ENCODE measurements around the gene TPM2.
"Not testable (repeated sequence)": the region's sequence is repeated elsewhere in the genome, so short reads cannot be mapped to it uniquely, and the experiment has no call there.

Gene TPM2

DNA sequence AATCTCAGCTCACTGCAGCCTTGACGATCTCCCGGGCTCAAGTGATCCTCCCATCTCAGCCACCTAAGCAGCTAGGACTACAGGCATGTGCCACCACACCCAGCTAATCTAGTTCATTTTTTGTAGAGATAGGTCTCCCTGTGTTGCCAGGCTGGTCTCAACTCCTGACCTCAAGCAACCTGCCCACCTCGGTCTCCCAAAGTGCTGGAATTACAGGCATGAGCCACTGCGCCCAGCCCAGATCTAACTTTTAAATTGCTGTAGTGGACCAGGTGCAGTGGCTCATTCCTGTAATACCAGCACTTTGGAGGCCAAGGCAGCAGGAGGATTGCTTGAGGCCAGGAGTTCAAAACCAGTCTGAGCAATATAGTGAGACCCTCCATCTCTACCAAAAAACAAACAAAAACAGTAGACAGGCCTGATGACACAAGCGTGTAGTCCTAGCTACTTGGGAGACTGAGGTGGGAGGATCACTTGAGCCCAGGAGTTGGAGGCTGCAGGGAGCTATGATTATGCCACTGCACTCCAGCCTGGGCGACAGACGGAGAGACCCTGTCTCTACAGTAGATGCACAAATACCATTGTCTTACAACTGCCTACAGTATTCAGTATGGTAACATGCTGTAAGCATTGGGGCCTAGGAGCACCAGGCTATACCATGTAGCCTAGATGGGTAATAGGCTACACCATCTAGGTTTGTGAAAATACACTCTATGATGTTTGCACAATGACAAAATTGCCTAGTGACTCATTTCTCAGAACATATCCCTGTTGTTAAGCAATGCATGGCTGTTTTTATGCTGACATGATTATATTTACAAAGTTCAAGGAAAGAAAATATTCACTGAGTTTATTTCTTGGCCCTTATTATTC lies 37.5 kb downstream of the TPM2 start:
- DNase-seq = peak; percentile 47

DNA sequence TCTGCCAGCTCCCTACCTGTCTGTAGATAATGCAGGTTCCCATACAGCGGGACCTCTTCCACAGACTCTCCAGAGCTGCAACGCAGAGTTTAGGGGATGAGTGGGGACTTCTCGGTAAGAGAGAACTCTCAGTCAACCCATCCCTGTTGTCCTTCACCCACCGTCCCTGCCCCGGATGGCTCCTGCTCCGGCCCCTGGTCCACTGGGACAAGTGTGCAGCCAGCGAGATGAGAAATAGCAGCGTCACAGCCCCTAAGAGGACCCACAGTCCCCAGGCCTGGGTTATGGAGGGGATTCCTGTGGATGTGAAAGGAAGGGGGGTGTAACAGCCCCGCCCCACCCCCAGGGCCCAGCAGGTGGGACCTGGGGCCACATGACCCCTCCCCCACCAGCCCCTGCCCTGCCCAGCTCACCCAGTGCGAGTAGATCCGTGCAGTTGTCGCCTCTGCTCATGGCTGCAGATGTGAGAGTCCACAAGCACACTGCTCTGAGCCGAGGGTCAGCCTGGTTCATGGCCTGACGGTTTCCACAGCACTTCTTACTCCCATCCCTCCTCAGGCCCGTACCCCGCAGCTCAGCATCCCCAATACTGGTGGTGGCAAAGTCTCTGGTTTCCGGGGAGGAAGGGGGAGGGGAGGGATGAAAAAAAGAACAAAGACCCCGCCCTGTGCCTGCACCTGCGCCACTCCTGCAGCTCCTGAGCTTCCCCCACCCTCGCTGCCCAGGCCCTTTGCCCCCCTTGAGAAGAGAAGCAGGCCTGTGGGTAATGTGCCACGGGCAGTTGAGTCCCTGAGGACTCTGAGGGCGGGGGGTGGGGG lies 39.2 kb downstream of the TPM2 start, which contains the start of gene SIT1:
TSS of gene SIT1 (minus strand) at position 591 of the 818 bp plus-strand sequence. CDS start at position 513, 78 bp downstream.
- DNase-seq = no peak

DNA sequence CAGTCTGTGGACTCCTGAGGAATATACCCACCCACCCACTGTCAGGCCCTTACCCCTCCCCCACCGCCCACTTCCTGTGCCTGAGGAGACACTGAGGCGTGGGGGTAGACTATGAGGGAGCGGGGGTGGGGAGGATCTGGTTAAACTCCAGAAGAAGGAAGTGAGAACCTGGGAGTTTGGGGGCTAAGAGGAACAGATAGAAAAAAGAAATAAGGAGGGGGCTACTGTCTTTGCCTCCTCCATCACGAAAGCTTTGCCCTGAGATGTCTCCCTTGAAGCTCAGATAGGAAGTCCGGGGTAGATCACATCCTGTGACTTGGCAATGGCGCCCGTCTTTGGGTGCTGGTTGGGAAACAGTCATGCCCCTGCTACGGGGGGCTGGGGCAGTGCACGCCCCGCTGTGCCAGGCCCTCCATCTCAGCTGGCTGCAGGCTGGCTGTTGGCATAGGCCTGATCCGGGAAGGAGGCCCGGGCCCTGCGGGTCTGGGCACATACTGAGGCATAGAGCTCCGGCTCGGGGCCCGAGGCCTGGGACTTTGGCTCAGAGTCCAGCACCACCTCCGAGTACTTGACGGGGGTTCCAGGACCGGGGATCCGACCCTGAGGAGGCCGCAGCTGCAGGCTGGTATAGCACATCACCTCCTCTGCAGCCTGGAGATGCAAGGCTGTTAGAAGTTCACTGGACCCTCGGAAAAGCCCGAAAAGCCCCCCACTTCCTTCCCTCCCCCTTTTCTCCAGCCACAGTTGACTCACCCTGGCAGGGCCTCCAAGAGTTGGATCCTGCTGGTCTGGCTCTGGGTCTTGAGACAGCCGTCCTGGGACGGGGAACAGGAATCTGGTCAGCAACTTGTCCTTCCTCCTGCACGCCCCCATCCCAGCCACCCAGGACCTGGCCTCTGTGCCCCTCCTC lies 40.0 kb downstream of the TPM2 start:
- DNase-seq = no peak

- peak; percentile 90 for DNase-seq
Observed at GRCh38 chr9:35646533-35647265, 43.0 kb downstream of the TPM2 start.

- no peak for DNase-seq
Observed at GRCh38 chr9:35646153-35646532, 43.6 kb downstream of the TPM2 start.

DNA sequence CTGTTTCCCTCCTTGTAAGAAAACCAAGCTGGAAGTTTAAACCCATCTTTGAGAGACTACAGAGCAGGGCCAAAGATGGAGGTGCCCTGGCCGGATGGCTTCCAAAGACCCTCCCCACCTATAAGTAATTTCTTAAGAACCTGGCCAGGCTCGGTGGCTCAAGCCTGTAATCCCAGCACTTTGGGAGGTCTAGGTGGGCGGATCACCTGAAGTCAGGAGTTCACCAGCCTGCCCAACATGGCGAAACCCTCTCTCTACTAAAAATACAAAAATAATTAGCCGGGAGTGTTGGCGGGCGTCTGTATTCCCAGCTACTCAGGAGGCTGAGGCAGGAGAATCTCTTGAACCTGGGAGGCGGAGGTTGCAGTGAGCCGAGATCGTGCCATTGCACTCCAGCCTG lies 44.0 kb downstream of the TPM2 start:
- not testable (repeated sequence) for DNase-seq

DNA sequence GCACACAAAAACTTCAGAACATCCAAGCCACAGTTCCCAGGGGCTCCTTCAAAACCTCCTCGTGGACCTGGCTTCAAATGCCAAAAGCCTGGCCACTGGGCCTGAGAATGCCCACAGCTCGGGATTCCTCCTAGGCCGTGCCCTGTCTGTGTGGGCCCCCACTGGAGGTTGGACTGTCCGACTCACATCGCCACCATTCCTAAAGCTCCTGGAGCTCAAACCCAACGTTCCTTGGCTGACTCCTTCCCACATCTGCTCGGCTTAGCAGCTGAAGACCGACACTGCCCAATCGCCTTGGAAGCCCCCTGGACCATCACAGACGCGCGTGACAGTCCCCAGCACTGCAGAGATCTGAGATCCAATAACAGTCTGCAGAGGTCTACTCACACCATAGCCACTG lies 46.7 kb downstream of the TPM2 start:
- DNase-seq = no peak

- not testable (repeated sequence) for DNase-seq
Observed at GRCh38 chr9:35641478-35641877, 48.2 kb downstream of the TPM2 start.

GRCh38 chr9:35640431-35640830 lies 49.3 kb downstream of the TPM2 start:
- DNase-seq = not testable (repeated sequence)

DNA sequence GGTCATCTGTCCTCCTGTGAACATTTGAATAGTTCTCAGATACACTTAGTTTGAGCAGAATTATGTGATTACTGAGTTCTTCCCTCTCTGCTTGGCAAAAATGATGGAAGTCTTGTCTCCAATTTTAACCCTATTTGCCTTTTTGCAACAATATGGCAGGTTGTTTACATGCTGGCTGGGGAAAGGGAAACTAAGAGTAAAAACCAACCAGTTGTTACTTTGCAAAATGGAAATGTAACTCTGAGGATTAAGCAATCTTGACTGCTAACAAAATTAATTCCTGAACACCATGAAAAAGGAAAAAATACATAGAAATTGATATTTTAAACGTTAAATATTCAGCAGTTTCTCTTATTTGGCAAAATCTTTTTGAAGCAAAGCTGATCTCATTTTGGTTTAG lies 50.1 kb downstream of the TPM2 start:
- no peak for DNase-seq

DNA sequence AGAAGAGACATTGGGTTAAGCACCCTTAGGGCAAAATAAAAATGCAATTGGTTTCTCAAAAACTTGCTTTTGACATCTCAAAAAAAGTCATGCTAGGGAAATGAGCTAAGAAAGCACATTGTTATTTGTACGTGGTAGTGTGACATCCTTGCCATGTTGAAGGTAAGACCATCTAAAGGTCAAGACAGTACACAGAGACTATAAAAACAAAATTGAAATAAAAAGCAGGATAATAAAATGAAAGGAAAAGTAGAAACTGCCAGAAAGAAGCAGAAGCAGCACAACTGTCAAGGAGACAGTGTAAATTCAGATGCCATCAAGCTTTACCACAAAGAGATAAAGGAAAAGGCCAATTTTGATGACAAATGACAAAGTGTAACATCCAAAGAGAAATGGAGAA lies 50.5 kb downstream of the TPM2 start:
- DNase-seq = not testable (repeated sequence)

- DNase-seq = not testable (repeated sequence)
Observed at GRCh38 chr9:35638751-35639150, 51.0 kb downstream of the TPM2 start.

DNA sequence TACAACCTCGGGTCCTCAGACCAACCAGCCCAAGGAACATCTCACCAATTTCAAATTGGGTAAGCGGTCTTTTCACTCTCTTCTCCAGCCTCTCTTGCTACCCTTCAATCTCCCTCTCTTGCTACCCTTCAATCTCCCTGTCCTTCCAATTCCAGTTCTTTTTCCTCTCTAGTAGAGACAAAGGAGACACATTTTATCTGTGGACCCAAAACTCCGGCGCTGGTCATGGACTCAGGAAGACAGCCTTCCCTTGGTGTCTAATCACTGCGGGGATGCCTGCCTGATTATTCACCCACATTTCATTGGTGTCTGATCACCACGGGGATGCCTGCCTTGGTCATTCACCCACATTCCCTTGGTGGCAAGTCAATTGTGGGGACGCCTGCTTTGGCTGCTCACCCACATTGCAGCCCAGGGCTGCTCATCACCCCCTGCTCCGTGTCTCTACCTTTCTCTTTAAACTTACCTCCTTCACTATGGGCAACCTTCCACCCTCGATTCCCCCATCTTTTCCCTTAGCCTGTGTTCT lies 52.2 kb downstream of the TPM2 start:
- DNase-seq = peak; percentile 65

DNA sequence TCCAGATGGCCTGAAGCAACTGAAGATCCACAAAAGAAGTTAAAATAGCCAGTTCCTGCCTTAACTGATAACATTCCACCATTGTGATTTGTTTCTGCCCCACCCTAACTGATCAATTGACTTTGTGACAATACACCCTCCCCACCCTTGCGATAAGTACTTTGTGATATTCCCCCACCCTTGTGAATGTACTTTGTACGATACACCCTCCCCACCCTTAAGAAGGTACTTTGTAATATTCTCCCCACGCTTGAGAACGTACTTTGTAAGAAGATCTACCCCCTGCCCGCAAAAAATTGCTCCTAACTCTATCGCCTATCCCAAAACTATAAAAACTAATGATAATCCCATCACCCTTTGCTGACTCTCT lies 52.9 kb downstream of the TPM2 start:
- not testable (repeated sequence) for DNase-seq

- no peak for DNase-seq
Observed at GRCh38 chr9:35636135-35636876, 53.4 kb downstream of the TPM2 start.

DNA sequence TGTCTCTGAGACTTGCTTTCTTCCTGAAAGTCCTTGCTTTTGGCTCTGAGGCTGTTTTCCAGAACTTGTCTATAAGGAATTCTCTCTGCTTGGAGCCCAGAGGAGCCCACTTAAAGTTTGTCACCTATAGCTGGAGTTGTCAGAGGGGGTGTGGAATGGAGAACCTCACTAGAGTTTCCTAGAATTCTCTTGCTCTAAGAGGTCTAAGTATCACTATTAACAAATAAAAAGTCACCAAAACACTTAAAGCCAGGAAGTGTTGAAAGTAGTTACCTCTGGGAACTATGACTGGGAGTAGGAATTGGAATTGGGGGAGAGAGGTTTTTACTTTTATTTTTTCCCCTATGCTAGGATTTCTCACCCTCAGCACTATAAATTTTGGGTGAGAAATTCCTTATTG lies 54.0 kb downstream of the TPM2 start:
- no peak for DNase-seq

Data from EL (cell line).